HUDEP-2 (cell line): ENCODE measurements around the gene RNF5.
"Not testable (repeated sequence)": the region's sequence is repeated elsewhere in the genome, so short reads cannot be mapped to it uniquely, and the experiment has no call there.

Experiments
- DNase-seq, 76 experiments: peaks; one replicate each; lab custom pipeline; 2025; ENCODE audit not compliant: unreplicated experiment in 76 of 76; lab: John Stamatoyannopoulos, UW

The RNF5 gene

DNA sequence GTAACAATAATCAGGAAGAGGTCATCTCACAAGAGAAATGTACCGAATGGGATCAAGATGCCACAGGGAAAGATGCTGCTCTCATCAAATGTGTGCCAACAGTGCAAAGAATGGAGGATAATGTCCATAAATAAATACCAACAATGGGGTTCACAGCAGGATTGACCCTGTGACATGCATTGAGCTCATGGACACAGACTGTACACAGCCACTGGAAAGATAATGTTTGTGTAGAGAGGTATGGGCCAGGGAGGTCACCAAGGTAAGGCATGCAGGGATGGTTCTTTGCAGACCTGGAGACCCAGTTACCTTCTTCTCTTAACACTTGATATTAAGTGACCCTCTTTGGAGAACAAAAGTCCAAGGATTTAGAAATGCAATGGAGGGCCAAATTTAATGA, 3.8 kb upstream of the RNF5 start:
- no peak for DNase-seq

DNA sequence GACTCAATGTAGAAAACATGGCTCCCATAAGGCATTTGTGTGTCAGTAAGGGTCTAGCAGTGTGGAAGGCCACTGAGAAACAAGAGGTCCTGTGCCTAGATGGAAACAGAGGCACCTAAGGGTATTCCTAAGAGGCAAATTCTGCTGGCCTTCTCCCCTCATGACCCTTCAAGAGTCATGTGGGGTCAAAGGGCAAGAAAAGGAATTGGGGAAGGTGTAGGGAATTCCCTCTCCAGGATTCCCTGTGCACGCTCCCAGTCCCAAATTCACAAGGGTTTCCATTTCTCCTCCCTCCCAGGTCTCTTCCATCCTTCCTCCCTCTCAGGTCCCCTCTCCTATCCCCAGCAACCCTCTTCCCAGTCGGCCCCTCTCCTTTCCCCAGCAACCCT, 2.9 kb upstream of the RNF5 start:
- no peak for DNase-seq

DNA sequence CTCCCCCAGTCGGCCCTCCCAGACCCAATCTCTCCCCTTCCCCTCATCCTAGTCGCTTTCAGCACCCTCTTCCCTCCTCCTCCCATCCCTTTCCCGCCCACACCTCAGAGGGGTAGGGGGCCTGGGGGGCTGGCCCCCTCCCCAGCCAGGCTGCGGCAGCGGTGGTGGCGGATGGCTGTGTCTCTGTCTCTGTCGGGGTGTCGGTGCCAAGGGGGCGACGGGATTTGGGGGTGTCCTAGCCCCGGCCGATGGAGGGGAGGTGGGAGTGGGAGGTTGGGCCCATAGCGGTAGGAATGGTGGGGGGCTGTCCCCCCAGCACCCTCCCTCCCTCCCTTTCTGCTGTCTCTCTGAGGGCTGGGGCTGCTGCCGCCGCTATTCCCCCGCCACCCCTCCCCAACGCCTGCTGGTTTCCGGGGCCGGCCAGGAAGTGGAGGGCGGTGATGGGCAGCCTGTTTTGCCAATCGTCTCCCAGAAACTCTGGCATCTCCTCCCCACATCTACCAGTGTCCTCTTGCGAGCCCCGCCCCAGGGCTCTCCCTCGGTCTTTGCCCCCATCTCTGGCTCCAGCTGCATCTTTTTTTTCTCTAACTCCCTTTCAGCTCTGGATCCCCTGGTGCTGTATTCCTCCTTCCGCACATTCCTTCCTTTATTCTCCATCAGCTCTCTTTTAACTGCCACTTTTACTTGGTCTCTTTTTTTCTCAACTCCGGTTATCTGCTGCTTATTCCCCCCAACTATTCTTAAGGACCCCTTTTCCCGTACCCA, 2.3 kb upstream of the RNF5 start, which contains the start of gene AGPAT1:
Gene AGPAT1 (minus strand): TSS at position 374 of the 765 bp plus-strand sequence. CDS start 4,588 bp downstream, outside the sequence.
- peak in 74 of 76 experiments; percentile 61 to 99 (median 97) for DNase-seq

DNA sequence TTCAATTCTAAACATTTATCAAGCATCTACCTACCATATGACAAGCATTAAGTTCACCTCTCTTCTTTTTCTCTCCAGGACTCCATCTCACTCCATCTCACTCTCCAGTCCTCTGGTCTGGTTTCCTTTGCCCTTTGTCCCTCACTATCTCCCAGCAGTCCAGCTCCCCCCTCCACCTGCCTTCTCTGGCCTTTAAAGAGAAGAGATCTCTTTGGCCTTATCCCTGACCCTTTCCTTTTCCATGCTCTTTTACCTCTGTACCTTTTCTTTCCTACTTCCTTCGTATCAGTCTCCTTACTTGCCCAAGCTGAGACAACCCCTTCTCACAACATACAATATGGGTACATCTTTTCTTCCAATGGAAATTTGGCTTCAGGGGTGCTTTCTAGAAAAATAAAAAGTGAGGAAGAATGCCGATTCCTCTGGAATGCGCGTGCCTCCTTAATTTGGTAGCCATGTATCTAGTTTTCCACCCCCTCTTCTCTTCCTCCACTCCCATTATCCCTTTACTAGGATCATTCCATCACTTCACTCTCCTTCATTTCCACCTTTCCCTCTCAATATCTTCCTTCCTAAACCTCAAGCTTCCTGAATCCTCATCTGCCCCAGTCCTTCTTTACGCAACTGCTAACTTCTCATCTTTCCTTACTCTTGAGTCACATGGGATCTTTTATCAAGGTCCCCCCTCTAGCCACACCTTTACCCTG, 1.6 kb upstream of the RNF5 start:
- no peak for DNase-seq

DNA sequence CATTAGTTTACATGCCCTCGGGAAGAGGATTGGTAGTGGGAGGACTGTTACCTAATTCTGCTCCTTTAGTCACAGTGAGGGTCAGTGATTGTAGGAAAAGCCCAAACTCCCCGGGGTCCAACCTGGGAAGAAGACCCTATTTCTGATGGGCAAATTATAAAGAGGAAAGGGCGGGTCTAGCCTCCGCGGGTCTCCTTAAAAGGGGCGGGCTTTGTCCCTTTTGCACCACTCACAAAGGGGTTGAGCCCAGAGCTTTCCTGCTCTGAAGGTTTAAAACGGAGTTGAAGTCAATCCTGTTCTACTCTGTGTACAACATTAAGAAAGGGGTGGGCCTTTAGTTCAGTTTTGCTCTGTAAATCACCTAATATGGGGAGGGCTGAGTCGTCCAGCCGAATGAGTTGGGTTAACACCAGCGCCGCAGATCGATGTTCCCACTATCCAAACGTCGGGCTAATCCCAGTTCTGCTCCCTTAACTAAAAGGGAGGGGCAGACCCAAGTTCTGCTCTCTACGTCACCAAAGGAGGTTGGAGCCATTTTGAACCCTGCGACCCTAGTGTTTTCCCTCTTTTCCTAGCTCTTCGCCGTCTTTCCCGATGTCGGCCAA, 920 bp upstream of the RNF5 start:
- peak in 36 of 76 experiments; percentile 21 to 74 (median 54) for DNase-seq

DNA sequence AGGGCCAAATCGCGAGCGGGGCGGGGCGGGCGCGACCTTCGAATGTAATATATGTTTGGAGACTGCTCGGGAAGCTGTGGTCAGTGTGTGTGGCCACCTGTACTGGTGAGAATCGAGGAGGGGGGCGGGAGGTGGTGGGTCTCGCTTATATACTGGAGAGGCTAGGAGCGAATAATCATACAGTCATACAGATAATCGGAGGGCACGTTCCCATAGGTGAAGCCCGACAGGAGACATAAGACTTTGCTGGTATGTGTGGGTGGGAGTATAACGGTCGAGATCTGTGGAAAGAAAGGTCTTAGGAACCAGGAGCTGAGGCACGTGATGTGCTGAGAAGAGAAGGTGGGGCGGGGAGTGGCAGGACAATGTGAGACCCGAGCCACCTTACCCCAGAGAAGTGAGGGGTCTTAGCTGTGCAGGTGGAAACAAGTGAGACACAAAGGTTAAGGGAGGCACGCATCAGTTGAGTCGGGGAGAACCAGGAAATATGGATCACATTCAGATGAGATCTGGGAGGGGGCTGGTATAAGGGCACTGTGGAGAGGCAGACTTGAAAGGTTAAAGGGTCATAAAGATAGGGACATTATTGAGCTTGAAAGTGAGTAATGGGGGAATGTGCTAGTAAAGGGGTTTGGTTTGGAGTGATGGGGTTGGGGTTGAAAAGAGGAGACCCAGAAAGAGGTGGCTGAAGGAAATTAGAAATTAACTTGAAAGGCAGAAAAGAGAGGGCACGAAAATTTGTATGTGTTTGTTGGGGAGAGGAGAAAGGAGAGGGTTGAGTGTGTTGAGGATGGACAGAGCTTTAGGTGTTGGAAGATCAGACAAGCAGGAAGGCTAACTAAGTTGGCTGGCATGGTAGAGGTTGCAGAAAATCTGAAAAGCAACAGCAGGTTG, 589 bp downstream of the RNF5 start:
- DNase-seq, result peak in 1 of 76 experiments; percentile 65

DNA sequence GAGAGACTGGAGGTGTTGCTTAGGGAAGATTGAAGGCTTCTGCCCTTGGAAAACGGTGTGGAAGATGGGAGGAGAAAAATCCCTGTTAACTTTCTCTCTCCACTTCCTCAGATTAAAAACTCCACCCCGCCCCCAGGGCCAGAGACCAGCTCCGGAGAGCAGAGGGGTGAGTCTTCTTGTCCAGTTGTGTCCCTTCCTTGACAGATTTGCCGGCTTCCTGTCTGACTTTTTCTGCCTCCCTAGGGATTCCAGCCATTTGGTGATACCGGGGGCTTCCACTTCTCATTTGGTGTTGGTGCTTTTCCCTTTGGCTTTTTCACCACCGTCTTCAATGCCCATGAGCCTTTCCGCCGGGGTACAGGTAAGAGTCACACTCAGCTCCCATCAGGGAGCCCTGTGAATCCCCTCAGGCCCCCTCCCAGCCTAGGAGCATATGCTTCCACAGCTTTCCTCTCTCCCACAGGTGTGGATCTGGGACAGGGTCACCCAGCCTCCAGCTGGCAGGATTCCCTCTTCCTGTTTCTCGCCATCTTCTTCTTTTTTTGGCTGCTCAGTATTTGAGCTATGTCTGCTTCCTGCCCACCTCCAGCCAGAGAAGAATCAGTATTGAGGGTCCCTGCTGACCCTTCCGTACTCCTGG, 1.7 kb downstream of the RNF5 start:
- DNase-seq, result no peak

DNA sequence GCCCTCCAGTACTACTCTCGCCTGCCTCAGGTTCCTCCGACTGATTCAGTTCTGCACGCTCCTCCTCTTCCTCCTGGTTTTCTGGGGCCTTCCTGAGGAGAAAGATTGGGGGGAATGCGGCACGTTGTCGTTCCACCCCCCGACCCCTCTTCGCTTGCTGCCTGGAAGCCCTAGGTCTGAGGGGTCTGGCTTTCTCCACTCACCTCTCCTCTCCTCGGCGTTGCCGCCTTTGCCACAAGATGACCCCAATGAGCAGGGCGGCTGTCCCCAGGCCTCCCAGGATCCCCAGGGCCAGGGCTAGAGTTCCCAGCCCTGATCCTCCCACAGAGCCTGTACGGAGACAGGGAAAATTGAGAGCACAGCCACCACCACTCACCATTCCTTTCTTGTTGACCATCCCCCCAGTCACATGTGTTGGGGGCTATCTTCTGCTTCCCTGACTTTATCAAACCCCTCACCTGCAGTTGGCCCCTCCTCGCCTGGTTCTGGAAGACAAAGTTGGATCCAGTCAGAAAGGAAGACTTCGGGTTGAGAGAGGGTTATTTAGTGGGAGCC, 3.0 kb downstream of the RNF5 start:
- DNase-seq, result no peak

DNA sequence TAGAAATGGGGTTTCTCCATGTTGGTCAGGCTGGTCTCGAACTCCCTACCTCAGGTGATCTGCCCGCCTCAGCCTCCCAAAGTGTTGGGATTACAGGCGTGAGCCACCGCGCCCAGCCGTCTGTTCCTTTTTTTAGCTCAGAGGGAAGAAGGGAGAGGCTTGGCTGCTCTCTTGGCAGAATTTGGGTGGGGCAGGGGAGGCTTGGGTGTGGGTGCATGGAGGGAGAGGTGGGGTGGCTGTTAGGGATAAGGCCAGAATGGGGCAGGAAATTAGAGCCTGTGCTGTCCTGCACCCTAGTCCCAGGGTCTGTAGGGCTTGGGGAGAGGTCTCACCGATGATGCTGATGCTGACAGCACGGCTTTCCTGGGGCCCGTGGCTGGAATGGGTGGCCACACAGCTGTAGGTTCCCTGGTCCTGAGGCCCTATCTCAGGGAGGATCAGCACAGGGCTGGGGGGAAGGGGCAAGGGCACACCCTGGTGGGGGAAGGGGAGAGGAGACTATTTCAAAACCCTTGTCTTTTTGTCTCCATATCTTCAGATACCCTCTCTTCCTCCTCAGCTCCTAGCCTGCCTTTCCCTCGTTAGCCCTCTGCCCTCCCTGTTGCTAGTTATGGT, 3.8 kb downstream of the RNF5 start:
- DNase-seq, result peak in 64 of 76 experiments; percentile 23 to 87 (median 69)

DNA sequence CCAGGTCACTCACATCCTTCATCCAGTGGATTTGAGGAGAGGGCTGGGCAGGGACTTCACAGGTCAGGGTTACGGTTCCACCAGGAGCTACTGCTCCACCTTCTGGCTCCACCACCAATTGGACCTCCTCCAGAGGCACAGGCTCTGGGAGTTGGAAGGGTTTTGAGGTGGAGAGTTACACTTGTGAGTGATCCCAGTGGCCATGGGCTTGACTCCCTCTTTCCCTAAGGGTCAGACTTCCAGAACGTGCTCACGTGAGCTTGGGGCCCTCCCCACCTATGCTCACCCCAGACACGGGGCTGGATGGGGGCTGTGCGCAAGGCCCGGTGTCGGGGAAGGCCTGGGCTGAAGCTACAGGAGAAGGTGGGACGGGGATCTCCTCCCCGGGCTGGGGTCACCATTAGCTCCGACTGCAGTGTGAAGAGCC, 4.4 kb downstream of the RNF5 start:
- DNase-seq, result peak in 13 of 76 experiments; percentile 29 to 78 (median 50)

DNA sequence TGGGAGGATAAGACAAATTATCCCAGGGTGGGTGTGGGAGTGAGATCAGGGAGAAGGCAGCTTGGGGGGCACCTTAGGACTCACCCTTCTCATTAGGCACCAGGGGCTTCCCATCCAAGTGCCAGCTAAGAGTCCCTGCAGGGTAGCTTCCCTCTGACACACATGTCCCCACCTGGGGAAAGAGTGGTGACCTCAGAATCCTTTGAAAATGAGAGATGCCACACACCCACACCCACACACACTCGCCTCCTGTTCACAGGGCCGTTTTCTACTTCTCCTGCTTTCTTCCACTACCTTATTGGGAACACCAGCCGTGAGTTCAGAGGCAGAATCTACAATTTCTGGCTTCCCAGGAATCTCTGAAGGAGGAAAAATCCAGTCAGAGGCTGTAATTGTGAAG, 4.8 kb downstream of the RNF5 start:
- no peak for DNase-seq

DNA sequence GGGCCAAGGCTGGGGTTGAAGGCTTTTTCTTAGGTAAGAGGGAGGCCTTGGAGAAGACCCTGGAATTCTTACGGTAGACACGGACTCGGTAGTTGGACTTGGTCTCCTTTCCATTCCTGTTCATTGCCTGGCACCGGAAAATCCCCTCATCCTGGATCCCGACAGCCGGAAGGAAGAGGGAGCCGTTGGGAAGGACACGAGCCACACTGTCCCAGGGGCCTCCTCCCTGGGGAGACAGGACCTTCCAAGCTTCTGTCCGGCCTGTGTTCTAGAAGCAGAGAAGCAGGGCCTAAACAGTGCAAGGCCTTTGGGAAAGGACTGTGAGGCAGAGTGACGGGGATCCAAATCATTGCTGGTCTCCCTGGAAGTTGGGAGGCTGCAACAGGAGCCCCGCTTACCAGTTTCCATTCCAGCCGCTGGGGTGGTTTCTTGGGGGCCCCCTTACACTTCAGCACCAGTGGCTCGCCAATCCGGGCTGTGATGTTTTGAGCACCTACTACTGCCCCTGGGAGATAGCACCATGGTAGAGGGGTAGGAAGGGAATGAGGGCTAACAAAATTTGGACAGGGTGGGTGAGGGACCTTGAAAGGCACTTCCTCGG, 5.4 kb downstream of the RNF5 start:
- DNase-seq, result no peak

DNA sequence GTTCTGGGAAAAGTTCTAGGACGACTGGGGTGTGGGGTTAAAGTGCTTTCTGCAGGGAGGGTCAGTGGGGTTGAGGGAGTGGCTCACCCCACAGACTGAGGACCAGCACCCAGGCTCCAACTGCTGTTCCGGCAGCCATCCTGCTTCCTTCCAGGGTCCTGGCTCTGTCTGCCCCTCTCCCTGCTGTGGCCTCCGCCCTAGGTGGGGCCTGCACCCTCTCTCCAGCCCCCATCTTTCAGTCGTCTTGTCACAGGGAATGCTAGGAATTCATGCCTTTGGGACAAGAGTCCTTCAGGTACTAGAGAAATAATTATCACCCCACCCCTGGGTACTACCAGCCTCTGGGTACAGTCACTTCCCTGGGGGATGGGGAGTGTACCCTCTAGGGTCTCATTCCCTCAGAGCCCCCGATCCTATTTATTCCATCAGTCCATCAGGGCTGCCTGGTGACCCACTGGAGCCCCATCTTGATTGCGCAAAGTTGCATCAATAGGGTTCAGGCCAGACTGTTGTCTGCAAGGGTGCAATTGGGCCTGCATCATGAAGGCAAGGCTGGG, 6.0 kb downstream of the RNF5 start, which contains the start of gene AGER:
Gene AGER (minus strand): TSS at position 170 of the 557 bp plus-strand sequence. CDS start 31 bp downstream, at position 139.
- DNase-seq, result no peak

DNA sequence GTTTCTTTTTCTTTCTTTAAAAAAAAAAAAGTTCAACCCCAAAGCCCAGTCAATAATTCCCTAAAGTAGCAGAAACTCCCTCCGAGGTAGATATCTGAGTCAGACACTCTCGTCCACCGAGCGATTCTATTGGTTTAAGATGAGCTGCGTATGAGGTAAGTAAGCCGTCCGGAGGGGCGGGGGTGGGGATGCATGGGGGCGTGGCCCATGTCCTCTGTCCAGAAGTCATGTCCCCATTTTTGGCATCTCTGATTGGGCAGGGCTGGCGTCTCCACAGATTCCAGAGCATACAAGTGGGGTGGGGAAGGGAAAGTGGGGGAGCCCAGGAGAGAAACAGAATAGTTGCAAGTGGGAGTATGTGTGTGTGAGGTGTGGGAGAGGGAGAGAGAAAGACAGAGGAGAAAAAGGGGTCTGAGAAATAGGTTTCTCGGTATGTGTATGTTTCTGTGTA, 7.5 kb downstream of the RNF5 start:
- peak in 72 of 76 experiments; percentile 42 to 94 (median 84) for DNase-seq

DNA sequence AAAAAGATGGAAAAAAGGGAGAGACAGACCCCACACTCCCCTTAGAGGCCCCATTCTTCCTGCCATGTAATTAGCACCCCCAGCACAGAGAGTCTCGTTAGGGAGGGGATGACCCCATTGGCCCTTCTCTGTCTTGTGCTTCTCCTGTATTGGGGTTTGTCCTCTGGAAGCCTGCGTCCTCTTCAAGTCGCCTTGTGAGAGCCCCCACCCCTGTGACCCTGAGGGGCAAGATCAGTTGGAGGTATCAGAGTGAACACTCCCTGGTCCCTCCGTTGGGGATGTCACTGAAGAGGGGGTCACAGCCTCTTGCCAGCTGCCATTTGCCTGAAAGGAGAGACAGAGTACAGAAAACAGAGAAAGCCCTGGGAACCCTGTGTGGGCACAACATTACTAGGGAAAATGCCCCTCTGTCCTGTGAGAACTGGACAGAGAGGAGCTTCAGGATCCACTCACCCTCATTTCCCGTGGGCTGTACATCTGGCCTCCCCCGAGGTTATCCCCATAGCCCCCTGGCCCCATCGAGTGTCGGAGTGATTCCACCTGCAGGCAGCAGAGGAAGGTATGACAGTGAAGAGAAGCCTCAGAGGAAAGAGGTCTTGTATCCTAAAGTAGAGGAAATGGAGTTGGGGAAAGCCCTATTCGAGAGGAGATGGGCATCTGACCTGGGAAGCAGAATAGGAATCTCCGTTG, 8.1 kb downstream of the RNF5 start:
- DNase-seq, result not testable (repeated sequence)

DNA sequence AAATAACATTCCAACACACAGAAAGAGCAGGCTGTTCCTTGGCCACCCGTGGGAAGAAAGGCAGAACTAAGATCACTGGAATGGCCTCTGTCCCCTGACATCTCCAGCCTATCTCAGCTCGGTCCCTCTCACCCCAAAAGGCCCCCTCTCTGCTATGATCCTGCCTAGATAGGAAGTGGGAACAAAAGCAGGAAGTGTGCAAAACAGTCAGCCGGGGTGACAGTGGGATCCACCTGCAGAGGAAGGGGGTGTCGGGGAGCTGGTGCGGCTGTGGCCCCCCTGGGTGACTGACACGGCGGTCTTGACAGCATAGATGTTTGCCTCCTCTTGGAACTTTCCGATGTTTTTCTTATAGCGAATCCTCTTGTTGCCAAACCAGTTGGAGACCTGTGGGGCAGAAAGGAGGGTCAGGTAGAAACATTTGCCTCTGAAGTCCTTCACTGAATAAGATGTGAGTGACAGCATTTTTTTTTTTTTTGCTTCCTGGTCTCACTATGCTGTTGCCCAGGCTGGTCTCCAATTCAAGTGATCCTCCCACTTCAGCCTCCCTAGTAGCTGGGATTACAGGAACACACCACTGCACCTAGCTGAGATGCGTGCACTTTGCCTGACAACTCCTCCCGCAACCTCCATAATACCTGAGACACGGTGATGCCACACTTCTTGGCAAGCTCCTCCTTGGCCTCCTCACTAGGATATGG, 9.0 kb downstream of the RNF5 start:
- DNase-seq, result no peak

DNA sequence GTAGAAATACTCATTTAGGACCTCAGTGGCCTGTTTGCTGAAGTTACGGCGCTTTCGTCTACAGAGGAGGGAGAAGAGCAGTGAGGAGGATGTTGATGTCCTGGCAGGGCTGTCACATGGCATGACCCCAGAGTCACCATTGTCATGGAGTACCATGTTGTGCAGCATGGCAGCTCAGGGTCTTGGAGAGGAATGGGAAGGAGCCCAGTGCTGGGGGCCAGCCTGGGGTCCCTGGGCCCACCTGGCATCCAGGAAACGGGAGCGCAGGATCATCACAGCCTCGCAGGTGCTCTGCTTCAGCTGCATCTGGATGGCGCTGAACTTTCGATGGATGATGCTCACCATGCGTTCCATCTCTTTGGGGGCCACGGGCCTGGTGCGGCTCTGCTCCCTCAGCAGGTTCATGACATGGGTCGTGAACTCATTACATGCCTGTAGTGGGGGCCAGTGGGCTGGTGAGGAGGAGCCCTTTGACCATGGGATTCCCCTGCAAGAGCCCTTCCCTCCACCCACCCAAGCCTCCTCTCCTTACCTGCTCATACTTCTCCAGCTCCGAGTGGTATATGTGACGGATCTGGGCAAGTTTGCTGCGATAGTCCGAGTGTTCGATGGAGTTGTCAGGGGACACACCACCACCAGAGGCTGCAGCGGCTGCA, 9.6 kb downstream of the RNF5 start:
- not testable (repeated sequence) for DNase-seq
